ENCODE measurements around the gene C7. TPM values are rescaled to one million over a fixed set of nuclear protein-coding genes. Genes with fewer than 3 reads are reported as not detected.

C7 gene
- total and polyA plus RNA-seq, 7 donors = 1.2 to 33.0 (median 4.2) TPM

- TF ChIP-seq, protein P1, sequence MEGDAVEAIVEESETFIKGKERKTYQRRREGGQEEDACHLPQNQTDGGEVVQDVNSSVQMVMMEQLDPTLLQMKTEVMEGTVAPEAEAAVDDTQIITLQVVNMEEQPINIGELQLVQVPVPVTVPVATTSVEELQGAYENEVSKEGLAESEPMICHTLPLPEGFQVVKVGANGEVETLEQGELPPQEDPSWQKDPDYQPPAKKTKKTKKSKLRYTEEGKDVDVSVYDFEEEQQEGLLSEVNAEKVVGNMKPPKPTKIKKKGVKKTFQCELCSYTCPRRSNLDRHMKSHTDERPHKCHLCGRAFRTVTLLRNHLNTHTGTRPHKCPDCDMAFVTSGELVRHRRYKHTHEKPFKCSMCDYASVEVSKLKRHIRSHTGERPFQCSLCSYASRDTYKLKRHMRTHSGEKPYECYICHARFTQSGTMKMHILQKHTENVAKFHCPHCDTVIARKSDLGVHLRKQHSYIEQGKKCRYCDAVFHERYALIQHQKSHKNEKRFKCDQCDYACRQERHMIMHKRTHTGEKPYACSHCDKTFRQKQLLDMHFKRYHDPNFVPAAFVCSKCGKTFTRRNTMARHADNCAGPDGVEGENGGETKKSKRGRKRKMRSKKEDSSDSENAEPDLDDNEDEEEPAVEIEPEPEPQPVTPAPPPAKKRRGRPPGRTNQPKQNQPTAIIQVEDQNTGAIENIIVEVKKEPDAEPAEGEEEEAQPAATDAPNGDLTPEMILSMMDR (IDR thresholded peaks at IDR 0.05) = no peak
- no peak for DNase-seq
- Histone ChIP-seq H3K27ac (no peak overlapping the region), H3K36me3 (ENCODE audit: insufficient read depth in 1 of 2, low read depth in 1 of 2) (no peaks in the 10 kb centered on the region), H3K9me3 (no peaks in the 10 kb centered on the region), H3K4me1 (no peaks in the 10 kb centered on the region), H3K27me3 (ENCODE audit: insufficient read depth in 3 of 3, low read length in 2 of 3) (no peaks in the 10 kb centered on the region), H3K4me3 (no peak overlapping the region)
- intact Hi-C loops (cut with DNase I) = no loop called here
- no peak for ATAC-seq
- WGBS, 3 donors = 65 to 78% (median 77%) methylated on average over 3 of the region's 3 CpGs
Observed at GRCh38 chr5:40976041-40976440, 66.7 kb downstream of the C7 start.

DNA sequence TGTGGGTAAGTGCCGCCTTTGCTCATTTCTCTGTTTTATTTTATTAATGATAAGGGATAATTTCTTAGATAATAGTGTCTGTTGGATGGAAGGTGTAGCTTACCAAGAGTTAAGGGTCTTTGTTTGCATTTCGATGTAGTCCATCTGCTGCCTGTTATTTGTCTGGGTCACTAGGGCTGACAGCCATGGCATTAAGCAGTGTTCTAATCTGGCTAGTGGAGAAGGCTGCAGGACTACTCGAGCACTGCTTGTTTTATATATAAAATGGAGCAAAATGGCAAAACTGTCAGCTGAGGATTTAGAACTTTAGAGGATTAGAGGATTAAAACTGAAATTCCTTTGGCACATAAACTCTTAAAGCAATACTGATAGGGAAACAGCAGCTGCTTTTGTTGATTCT is 67.5 kb downstream of the C7 start:
- WGBS, 3 donors = 38 to 54% (median 41%) methylated on average over 3 of the region's 3 CpGs
- intact Hi-C loops (cut with DNase I) = no loop called here
- no peak for DNase-seq
- no peaks in the 10 kb centered on the region for H3K9me3 ChIP-seq
- H3K4me3 ChIP-seq = no peak overlapping the region
- TF ChIP-seq, protein P1 (IDR thresholded peaks at IDR 0.05) = no peak
- no peaks in the 10 kb centered on the region for H3K36me3 ChIP-seq (ENCODE audit: insufficient read depth in 1 of 2, low read depth in 1 of 2)
- H3K27me3 ChIP-seq (ENCODE audit: insufficient read depth in 3 of 3, low read length in 2 of 3) = no peaks in the 10 kb centered on the region
- no peaks in the 10 kb centered on the region for H3K4me1 ChIP-seq
- no peak overlapping the region for H3K27ac ChIP-seq
- ATAC-seq = no peak

GRCh38 chr5:40981420-40981819 is 72.1 kb downstream of the C7 start:
- Histone ChIP-seq H3K27me3 (ENCODE audit: insufficient read depth in 3 of 3, low read length in 2 of 3) (no peaks in the 10 kb centered on the region), H3K36me3 (ENCODE audit: insufficient read depth in 1 of 2, low read depth in 1 of 2) (no peaks in the 10 kb centered on the region), H3K27ac (no peak overlapping the region), H3K9me3 (no peaks in the 10 kb centered on the region), H3K4me1 (no peaks in the 10 kb centered on the region), H3K4me3 (no peak overlapping the region)
- TF ChIP-seq, protein P1 (IDR thresholded peaks at IDR 0.05) = no peak
- intact Hi-C loops (cut with DNase I) = no loop called here
- ATAC-seq = no peak
- no peak for DNase-seq
- WGBS, 3 donors = 85 to 88% (median 86%) methylated on average over 9 of the region's 9 CpGs

GRCh38 chr5:40983781-40984180 is 74.5 kb downstream of the C7 start:
- TF ChIP-seq, protein P1 (IDR thresholded peaks at IDR 0.05) = no peak
- Histone ChIP-seq H3K4me1 (no peaks in the 10 kb centered on the region), H3K9me3 (no peaks in the 10 kb centered on the region), H3K27me3 (ENCODE audit: insufficient read depth in 3 of 3, low read length in 2 of 3) (no peaks in the 10 kb centered on the region), H3K4me3 (no peak overlapping the region), H3K27ac (no peak overlapping the region), H3K36me3 (ENCODE audit: insufficient read depth in 1 of 2, low read depth in 1 of 2) (no peaks in the 10 kb centered on the region)
- WGBS, 3 donors = 73 to 83% (median 78%) methylated on average over 3 of the region's 3 CpGs
- DNase-seq (no peak), ATAC-seq (no peak)
- intact Hi-C loops (cut with DNase I) = no loop called here

GRCh38 chr5:40984884-40985283 is 75.6 kb downstream of the C7 start:
- no peaks in the 10 kb centered on the region for H3K9me3 ChIP-seq
- H3K4me3 ChIP-seq = no peak overlapping the region
- H3K4me1 ChIP-seq = no peaks in the 10 kb centered on the region
- H3K36me3 ChIP-seq (ENCODE audit: insufficient read depth in 1 of 2, low read depth in 1 of 2) = no peaks in the 10 kb centered on the region
- TF ChIP-seq, protein P1 (IDR thresholded peaks at IDR 0.05) = no peak
- no peak overlapping the region for H3K27ac ChIP-seq
- ATAC-seq (no peak), DNase-seq (no peak)
- no peaks in the 10 kb centered on the region for H3K27me3 ChIP-seq (ENCODE audit: insufficient read depth in 3 of 3, low read length in 2 of 3)
- 86 to 88% (median 88%) methylated on average over 3 of the region's 3 CpGs for WGBS, 3 donors
- intact Hi-C loops (cut with DNase I) = no loop called here
